ENCODE measurements around the gene TNFSF9. TPM values are rescaled to one million over a fixed set of nuclear protein-coding genes. Genes with fewer than 3 reads are reported as not detected.
A peak's percentile ranks its signal among the peaks of the same experiment; 100 is the strongest.
"Not testable (repeated sequence)": the region's sequence is repeated elsewhere in the genome, so short reads cannot be mapped to it uniquely, and the experiment has no call there.

Gene TNFSF9
- total RNA-seq, 1 experiment from 2014 or later = not detected

DNA sequence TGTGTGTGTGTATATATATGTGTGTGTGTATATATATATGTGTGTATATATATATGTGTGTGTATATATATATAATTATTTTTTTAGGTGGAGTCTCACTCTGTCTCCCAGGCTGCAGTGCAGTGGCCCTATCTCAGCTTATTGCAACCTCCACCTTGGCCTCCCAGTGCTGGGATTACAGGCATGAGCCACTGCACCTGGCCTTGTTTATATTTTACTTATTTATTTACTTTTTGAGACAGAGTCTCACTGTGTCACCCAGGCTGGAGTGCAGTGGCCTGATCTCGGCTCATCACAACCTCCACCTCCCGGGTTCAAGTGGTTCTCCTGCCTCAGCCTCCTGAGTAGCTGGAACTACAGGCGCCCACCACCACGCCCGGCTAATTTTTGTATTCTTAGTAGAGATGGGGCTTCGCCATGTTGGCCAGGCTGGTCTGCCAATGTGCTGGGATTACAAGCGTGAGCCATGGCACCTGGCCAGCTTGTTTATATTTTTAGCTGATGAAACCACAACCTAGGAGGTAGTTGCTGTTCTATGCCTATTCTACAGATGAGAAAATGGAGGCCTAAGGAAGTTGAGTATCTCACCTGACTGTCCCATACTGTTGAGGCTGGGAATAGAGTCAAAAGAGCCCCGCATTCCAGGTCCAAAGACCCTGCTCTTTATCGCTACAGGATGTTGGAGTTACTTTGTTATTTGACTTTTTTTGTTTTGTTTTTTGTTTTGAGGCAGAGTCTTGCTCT, 22.6 kb upstream of the TNFSF9 start:
- DNase-seq (ENCODE audit: low spot score) = not testable (repeated sequence)

DNA sequence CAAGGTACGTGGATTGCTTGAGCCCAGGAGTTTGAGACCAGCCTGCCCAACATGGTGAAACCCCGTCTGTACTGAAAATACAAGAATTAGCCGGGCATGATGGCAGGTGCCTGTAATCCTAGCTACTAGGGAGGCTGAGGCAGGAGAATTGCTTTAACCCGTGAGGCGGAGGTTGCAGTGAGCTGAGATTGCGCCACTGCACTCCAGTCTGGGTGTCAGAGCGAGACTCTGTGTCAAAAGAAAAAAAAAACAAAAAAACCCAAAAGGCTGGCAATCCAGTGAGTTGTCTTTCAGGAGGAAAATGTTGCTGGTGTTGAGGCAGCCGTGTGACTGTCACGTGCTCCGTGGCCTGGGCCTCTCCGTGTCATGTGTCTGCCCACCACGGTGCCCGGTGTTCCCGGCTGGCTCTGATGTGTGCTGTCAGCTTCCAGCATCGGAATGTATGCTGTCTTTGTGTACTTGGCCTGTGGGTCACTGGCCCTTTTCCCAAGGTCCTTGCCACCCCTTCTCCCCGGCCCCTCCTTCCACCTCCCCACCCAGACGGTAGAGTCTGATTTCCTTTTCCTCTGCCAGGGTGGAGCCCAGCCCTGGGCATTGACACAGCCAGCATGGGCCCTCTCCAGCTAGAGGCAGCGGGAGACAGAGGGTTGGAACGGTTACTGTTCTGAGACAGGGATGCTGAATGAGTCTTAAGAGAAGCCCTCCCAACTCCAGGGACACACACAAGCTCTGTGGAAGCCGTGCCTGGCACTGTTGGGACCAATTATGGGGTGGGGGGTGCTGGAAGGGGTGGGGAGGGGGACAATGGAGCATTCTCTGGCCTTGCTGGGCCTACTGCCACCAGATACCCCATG, 21.5 kb upstream of the TNFSF9 start:
- no peak for DNase-seq (ENCODE audit: low spot score)

DNA sequence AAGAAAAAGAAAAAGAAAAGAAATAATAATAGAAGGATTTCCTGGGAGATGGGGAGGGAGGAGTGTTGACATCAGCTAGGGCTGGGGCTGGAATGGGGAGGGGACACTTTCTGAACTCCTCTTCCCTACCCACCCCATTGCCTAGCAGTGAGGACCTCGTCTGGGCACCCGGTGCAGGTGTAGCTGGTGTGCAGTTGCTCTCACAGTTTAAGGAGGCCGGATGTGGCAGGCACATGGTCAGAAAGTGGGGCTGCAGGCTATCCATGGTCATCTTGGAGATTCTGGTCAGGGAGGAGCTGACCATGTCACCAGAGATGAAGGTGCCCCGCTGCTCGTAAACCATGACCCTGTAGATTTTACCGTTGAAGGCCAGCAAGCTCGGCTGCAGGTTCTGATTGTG, 20.2 kb upstream of the TNFSF9 start:
- DNase-seq (ENCODE audit: low spot score) = no peak

DNA sequence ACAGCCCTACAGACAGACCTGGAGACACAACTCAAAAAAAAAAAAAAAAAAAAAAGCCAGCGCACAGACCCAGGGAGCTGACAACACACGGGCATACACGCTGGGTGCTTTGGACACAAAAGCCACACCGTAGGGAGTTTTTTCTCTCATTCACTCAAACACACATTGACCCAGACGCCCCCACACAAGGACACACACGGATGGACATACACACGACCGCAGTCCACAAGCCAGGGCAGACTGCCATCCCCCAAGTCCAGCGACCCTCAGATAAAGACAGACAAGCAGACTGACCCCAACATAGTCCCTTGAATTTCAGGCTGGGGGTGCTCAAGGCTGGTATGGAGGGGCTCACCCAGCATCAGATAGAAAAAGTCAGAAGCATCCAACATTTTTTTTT, 16.7 kb upstream of the TNFSF9 start:
- DNase-seq (ENCODE audit: low spot score) = no peak

DNA sequence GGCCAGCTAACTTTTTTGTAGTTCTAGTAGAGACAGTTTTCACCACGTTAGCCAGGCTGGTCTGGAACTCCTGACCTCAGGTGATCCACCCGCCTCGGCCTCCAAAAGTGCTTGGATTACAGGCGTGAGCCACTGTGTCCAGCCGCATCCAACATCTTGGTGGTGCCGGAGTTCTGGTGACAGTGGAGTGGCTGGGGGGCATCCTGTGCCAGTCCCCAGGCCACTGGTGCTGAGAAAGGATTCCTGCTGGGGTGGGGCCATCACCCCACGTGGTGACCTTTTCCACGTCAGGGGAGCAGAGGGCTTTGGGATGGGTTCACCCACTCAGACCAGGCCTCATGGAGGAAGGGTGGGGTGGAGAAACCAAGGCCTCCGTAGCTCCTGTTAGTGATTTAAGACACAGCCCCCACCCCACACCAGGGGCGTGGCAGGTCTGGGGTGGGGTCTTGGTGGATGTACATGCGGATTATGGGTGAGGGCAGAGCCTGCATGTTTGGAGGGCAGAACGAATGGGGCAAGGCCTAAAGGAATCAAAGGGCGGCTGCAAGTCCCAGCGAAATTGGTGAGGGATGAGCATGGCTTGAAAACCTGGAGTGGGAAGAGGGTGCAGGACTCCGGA, 15.8 kb upstream of the TNFSF9 start:
- DNase-seq (ENCODE audit: low spot score) = no peak

DNA sequence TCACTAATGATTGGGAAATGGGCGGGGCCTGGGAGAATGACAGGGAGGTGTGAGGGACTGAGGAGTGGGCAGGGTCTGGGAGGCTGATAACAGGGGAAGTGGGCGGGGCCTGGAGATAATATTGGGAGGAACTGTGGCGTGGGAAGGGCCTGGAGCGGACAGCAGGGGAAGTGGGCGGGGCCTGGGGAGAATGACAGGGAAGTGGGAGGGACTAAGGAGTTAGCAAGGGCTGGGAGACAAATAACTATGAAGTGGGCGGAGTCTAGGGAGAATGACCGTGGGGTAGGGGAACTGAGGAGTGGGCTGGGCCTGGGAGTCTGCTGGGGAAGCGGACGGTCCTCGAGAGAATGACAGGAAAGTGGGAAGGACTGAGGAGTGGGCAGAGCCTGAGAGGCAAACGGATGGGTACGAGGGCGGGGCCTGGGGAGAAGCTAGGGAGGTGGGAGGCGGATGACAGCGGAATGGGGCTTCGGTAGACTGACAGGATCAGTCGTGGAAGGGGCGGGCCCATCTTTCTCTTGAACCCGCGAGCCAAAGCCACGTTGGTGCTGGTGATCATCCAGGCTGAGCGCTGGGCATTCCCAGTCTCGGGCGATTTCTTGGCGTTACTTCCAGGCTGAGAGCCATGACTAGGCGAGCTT, 14.7 kb upstream of the TNFSF9 start:
- DNase-seq (ENCODE audit: low spot score) = peak; percentile 98

DNA sequence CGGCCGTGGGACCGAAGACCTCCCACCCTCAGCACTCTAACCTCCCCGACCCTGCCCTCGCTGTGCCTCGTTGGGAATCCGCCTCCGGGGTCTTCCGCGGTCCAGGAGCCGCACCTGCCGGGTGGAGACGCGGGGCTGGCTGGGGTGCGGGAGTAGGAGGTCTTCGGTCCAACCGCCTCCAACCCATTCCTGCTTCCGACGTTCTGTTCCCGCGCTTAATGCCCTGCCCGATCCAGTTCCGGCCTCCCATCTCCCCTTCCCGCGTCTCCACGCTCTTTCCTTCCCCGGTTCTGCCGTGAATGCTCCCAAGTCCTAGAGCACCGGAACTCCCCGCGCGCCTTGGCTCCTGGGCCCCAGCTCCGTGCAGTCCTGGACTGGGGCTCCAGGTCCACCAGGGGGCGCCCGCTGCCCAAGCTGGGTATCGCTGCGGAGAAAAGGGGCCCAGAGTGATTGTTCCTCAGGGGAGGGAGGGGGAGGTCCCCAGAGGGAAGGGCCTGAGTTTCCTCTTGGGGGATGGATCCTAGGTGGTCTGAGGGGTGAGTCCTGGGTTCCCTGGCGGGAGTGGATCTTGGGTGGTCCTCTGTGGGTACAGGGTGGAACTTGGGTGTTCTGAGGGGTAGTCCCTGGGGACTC, 14.1 kb upstream of the TNFSF9 start:
- DNase-seq (ENCODE audit: low spot score) = peak; percentile 84

DNA sequence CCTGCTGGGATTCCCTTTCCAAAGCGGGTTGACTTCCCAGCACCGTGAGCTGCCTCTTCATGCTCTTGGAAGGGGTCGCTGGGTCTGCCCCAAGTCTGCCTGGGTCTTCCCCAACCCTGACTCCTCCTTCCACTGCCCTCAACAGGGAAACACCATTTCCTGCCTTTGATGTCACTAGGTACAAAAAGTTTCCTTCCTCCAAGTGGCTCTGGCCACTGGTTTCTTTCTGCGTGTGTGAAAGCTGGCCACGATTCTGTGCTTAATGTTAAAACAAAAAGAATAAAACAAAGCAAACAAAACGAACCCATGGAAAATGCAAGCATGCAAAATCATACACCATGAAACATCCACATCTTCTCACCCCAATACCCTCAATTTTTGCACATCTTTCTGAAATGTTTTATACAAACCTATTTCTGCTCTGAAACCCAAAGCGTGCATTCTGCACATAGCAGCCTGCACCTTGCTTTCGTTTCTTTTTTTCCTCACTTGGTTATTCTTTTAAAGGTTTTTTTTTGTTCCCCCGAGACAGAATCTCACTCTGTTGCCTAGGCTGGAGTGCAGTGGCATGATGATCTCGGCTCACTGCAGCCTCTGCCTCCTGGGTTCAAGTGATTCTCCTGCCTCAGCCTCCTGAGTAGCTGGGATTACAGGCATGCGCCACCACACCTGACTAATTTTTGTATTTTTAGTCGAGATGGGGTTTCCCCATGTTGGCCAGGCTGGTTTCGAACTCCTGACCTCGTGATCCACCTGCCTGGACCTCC, 12.5 kb upstream of the TNFSF9 start:
- DNase-seq (ENCODE audit: low spot score) = no peak

DNA sequence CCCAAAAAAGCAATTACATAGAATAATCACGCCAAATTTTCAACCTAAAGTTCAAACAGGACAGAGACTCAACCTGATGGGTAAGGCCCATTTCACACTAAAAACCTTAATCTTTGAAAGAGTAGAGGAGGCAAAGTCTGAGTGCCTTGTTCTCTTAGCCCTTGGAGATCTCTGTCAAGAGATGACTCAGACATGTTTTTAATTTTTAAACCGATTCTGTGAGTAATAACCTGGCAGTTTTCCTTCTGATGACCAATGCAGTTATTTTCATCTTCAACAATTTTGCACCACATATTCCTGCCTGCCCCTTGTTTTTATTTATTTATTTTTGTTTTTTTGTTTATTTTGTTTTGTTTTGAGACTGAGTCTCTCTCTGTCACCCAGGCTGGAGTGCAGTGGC, 11.5 kb upstream of the TNFSF9 start:
- peak; percentile 88 for DNase-seq (ENCODE audit: low spot score)

DNA sequence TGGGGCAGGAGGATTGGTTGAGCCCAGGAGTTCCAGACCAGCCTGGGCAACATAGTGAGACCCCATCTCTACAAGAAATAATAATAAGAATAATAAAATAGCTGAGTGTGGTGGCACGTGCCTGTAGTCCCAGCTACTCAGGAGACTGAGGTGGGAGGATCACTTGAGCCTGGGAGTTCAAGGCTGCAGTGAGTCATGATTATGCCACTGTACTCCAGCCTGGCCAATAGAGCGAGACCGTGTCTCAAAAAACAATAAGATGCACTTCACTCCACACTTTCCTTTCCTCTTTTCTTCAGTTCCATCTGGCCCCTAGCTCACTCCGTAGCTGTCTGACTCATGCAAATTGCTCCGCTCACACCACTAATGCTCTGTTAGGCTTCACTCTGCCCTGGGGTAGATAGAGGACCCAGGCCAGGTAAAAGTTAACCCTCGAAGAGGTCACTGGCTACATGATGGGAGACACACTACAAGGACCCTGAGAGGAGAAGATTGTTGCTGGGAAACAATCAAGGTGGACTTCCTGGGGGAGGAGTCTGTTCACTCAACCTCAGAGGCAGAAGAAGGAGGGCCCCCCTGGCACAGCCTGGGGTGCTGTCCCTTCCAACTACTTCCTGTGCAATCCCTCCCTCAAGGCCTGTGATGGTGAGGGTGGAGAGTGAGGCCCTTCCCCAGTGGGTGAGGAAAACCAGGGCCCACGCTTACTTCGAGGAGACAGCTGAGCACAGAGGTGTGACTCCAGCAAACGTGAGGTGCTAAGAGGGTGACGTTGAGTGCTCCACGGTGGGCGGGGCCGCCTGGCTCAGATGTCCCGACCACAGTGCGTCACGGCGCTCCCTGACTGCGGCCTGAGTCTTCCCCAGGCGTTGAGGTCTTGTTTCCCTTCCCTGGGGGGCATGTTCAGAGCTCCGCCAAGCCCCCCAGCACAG, 8.8 kb upstream of the TNFSF9 start:
- DNase-seq (ENCODE audit: low spot score) = peak; percentile 67

DNA sequence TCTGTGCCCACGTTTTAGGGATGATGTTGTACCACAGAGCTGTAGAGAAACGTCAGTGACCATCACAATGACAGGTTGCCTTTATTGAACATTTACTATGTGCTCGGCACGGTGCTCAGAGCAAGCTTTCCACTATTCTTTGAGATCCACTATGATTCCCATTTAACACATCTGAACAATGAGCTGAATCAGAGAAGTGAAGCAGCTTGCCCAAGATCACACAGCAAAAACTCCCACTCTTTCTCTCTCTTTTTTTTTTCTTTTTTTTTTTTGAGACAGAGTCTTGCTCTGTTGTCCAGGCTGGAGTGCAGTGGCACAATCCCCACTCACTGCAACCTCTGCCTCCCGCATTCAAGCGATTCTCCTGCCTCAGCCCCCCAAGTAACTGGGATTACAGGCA, 8.1 kb upstream of the TNFSF9 start:
- no peak for DNase-seq (ENCODE audit: low spot score)

DNA sequence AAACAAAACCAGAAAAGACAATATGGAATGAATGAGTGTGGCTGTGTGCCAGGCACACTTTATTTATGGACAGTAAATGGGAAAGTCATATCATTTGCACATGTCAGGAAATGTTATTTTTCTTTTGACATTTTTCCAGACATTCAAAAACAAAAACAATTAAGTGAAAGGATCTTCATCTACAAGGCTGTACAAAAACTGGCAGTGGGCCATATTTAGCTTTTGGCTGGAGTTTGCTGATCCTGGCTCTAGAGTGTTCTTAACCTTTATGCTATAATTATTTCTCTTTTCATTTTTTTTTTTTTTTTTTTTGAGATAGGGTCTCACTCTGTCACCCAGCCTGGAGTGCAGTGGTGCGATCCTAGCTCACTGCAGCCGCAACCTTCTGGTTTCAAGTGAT, 6.5 kb upstream of the TNFSF9 start:
- DNase-seq (ENCODE audit: low spot score) = no peak

DNA sequence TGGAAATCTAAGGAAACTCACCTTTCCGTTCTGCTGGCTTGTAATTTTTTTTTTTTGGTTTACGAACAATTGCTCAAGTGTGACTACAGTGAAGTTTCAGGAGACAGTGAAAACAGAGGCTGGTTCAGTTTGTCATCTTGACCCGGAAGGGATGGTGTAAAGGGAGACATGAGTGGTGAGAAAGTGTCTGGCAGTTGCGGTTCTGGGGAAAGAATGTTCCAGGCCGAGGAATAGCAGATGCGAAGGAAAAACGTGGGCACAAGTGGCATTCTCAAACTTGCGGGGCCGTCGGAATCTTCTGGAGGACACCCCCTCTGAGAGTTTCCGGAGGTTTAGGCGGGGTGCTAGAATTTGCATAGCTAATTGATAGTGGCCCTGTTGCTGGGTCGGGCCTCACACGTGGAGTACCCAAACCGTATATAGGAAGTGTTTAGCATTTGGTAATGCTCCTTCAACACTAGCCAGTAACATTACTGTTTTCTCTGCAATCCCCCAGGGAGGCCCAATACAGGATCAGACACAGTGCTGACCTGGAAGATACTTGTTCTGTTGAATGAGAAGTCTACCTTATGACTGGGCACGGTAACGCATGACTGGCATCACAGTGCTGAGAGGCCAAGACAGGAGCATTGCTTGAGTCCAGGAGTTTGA, 2.8 kb upstream of the TNFSF9 start:
- DNase-seq (ENCODE audit: low spot score) = no peak

DNA sequence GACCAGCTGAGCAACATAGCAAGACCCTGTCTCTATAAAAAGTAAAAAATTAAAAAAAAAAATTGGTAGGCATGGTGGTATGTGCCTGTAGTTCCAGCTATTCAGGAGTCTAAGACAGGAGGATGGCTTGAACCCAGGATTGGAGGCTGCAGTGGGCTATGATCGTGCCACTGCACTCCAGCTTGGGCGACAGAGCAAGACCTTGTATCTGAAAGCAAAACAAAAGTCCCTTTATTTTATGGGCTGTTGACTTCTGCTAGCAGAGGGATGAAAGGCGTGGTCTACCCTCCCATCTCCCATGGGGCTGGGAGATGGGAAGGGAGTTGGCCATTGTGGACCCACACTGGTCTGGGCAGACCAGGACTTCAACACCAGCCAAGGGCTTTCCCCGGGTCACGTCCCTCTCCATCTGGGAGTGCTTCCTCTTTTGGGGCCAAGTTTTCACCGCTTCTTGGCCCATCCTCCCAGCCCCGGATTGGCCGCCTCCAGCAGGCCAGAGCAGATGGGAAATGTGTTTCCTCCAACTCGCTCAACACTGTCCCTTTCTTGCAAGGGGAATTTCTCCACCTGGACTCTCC, 2.2 kb upstream of the TNFSF9 start:
- no peak for DNase-seq (ENCODE audit: low spot score)

DNA sequence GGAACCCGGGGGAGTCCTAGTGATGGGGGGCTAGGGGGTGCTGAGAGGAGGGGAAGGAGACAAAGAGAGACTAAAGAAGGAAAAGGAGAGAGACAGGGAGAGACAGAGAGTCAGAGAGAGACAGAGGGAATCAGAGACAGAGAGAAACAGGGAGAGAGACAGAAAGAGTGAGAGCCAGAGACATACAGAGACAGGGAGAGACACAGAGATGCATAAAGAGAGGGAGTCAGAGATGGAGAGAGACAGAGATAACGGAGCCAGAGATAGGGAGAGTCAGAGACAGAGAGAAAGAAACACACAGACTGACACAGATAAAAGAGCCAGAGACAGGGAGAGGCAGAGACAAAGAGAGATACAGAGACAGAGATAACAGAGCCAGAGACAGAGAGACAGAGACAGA, 1.5 kb upstream of the TNFSF9 start:
- no peak for DNase-seq (ENCODE audit: low spot score)

DNA sequence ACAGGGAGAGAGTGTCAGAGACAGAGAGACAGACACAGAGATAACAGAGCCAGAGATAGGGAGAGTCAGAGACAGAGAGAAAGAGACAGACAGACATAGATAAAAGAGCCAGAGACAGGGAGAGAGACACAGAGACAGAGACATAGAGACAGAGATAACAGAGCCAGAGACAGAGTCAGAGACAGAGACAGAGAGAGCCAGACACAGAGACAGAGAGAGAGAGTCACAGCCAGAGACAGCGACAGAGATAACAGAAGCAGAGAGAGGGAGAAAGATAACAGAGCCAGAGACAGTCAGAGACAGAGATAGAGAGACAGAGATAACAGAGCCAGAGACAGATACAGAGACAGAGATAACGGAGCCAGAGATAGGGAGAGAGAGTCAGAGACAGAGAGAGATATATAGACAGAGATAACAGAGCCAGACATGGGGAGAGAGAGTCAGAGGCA, 865 bp upstream of the TNFSF9 start:
- DNase-seq (ENCODE audit: low spot score) = no peak

DNA sequence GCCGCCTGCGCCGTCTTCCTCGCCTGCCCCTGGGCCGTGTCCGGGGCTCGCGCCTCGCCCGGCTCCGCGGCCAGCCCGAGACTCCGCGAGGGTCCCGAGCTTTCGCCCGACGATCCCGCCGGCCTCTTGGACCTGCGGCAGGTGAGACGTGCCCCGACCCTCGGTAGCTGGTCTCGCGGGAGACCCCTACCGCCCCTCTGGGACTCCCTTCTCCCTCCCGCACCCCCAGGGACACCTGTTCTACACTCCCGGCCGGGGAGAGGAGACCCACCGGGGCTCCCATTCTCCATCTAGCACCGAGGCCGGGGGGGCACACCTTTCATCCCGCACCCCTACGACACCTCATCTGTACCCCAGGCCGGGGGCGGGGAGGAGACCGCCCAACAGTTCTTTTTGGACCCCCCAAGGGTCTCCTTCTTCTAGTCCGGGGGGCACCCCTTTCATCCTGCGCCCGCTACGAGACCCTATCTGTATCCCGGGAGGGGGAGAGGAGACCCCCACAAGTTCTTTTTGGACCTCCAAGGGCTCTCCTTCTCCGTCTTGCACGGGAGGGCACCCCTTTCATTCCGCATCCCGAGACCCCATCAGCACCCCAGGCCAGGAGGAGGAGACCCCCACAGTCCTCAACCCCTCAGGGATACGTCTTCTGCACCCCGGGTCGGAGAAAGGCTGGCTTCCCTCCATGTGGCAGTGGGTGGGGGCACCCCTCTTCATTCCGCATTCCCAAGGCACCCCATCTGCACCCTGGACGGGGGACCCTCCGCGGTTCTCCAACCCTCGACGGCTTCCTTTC, 533 bp downstream of the TNFSF9 start:
- no peak for DNase-seq (ENCODE audit: low spot score)

DNA sequence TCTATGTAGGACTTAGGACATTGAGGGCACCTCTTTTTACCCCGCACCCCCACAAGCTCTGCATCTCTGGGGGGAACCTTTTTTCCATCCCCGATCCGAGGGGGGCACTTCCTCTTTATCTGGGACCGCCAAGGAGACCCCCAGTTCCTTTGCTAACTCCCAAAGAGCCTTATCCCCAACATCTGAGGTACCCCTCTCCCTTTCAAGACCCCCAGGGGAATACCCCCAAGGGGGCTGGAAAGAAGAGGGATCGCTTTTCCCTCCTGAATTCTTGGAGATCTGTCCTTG, 1.1 kb downstream of the TNFSF9 start:
- no peak for DNase-seq (ENCODE audit: low spot score)

Data from A172 (cell line).